Thyroid gland (tissue), 4 donors: ENCODE data around the gene UBL3. TPM values are rescaled to one million over a fixed set of nuclear protein-coding genes. Genes with fewer than 3 reads are reported as not detected.

Experiments
- DNase-seq, 2 donors: peaks; one replicate each; pipeline ENCODE4 v3.0.0-alpha.2; 2019
- H3K27ac ChIP-seq, 3 donors: fragments of 200-600 bp; sonication (generic); 1 replicate in 2 of 3; 2 replicates in 1 of 3; pipeline ENCODE4 v1.5.1; 2016 to 2019; ENCODE audit warnings: mild to moderate bottlenecking in 1 of 3, moderate library complexity in 1 of 3
- H3K27me3 ChIP-seq: fragments of 200-600 bp; sonication (generic); one replicate; pipeline ENCODE4 v1.5.1; 2019
- H3K36me3 ChIP-seq, 2 donors: fragments of 200-600 bp; sonication (generic); one replicate each; pipeline ENCODE4 v1.5.1; 2016 to 2019
- H3K4me1 ChIP-seq, 2 donors: fragments of 200-600 bp; sonication (generic); one replicate each; pipeline ENCODE4 v1.5.1; 2017 to 2019
- H3K4me3 ChIP-seq, 3 donors: fragments of 200-600 bp; sonication (generic); replicated peaks in 1 of 3; 1 replicate in 2 of 3; 2 replicates in 1 of 3; pipeline ENCODE4 v1.5.1; 2016; ENCODE audit warnings: mild to moderate bottlenecking in 1 of 3
- H3K9me3 ChIP-seq: fragments of 200-600 bp; sonication (generic); one replicate; pipeline ENCODE4 v1.5.1; 2017
- CTCF ChIP-seq, 6 experiments: fragments of 200-600 bp in 3 of 6; fragments of 450-650 bp in 3 of 6; sonication (generic) in 3 of 6; IDR thresholded peaks; one replicate each; pipeline ENCODE4 v1.5.1; 2016 to 2019; ENCODE audit warnings: antibody characterized with exemption in 6 of 6, mild to moderate bottlenecking in 2 of 6, inconsistent platforms in 1 of 6, moderate library complexity in 1 of 6
- POLR2A ChIP-seq, 2 donors: fragments of 450-650 bp; IDR thresholded peaks; one replicate each; pipeline ENCODE4 v1.6.1; 2017; ENCODE audit warnings: antibody characterized with exemption in 2 of 2, mild to moderate bottlenecking in 2 of 2, moderate library complexity in 1 of 2
- WGBS, 2 donors: methylation state at CpG; one replicate each; pipeline ENCODE4 v1.1.5; 2017; 5-methylcytosine and 5-hydroxymethylcytosine counted together
- intact Hi-C: fragments of 100-400 bp; cut with DNase I; formaldehyde crosslinking; loops from one replicate; pipeline ENCODE4 v1.15.1; 2023
- total RNA-seq, 4 donors: library from RNA; depleted of rRNA; stranded (reverse); fragments of >200 nt; gene quantifications; one replicate each; pipeline ENCODE4 v1.2.3, GENCODE V29; 2016

UBL3 gene
- total RNA-seq, 4 donors from 2014 or later, result 59.0 to 79.0 (median 65.1) TPM

GRCh38 chr13:29746148-29746677 lies 104.2 kb downstream of the UBL3 start:
- intact Hi-C loops, result no loop called here
- no peak for TF ChIP-seq CTCF (IDR thresholded peaks at IDR 0.05)
- TF ChIP-seq POLR2A (IDR thresholded peaks at IDR 0.05), result no peak
- DNase-seq, result no peak
- Histone ChIP-seq H3K27me3 (no peaks in the 10 kb centered on the region), H3K36me3 (no peaks in the 10 kb centered on the region), H3K4me1 (peaks cover 0 to 11% of the 10 kb centered on the region in 2 donors), H3K9me3 (no peaks in the 10 kb centered on the region), H3K27ac (no peak overlapping the region), H3K4me3 (no peak overlapping the region)
- WGBS, 2 donors, result 59% methylated on average over 6 of the region's 6 CpGs

DNA sequence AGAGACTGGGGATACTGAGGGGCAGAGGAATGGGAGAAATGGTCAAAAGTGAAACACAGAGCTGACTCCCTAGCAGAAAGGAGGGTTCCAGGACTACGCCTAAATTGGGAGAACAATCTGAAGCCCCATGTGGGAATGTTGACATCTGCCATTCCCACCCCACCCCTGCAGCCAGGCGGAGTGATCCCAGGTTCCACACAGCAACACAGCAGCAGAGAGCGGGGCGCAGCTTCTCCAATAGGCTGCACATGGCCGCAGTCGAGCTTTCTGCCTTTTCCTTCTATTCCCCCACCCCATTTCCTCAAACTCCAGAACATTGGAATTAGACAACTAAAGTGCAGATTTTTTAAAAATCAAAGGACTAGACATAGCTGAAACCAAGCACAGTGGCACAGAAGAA lies 104.7 kb downstream of the UBL3 start:
- Histone ChIP-seq H3K9me3 (no peaks in the 10 kb centered on the region), H3K4me1 (peaks cover 0 to 11% of the 10 kb centered on the region in 2 donors), H3K4me3 (no peak overlapping the region), H3K27ac (no peak overlapping the region), H3K27me3 (no peaks in the 10 kb centered on the region), H3K36me3 (no peaks in the 10 kb centered on the region)
- intact Hi-C loops, result no loop called here
- no peak for DNase-seq
- TF ChIP-seq POLR2A (IDR thresholded peaks at IDR 0.05) (no peak), CTCF (IDR thresholded peaks at IDR 0.05) (no peak)
- WGBS, 2 donors, result 92 to 94% methylated on average over 6 of the region's 6 CpGs

GRCh38 chr13:29743201-29743786 lies 107.1 kb downstream of the UBL3 start:
- 57 to 58% methylated on average over 16 of the region's 16 CpGs for WGBS, 2 donors
- H3K27me3 ChIP-seq, result no peaks in the 10 kb centered on the region

DNA sequence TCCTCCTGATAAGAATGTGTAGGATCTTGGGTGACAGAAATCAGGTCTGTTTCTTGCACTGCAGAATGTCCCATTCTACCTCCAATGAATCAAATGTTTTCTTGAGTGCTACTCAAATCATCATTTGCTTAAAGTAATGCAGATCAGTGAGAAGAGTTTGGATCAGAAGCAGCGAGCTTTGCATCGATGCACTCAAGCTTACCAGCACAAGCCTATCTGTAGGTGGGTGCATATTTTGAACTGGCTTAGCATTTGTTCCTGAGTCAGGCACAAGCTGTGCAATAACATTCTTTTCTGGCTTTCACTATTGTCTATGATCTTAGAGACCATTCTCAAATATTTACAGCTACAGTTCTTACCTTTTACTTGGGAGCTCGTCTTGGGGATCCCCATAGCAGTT lies 109.5 kb downstream of the UBL3 start:
- Histone ChIP-seq H3K4me3 (no peak overlapping the region), H3K9me3 (no peaks in the 10 kb centered on the region), H3K27ac (no peak overlapping the region), H3K4me1 (peaks cover 0 to 11% of the 10 kb centered on the region in 2 donors), H3K27me3 (no peaks in the 10 kb centered on the region), H3K36me3 (no peaks in the 10 kb centered on the region)
- TF ChIP-seq CTCF (IDR thresholded peaks at IDR 0.05), result no peak
- TF ChIP-seq POLR2A (IDR thresholded peaks at IDR 0.05), result no peak
- DNase-seq, result no peak
- 88 to 98% methylated on average over 3 of the region's 3 CpGs for WGBS, 2 donors
- intact Hi-C loops, result no loop called here

More at GRCh38 chr13:29743201-29743786, 107.1 kb downstream of the UBL3 start:
- no peaks in the 10 kb centered on the region for H3K9me3 ChIP-seq
- intact Hi-C loops, result no loop called here
- H3K27ac ChIP-seq, result no peak overlapping the region
- peaks cover 0 to 11% of the 10 kb centered on the region in 2 donors for H3K4me1 ChIP-seq
- no peak for TF ChIP-seq CTCF (IDR thresholded peaks at IDR 0.05)
- TF ChIP-seq POLR2A (IDR thresholded peaks at IDR 0.05), result no peak
- peak; percentile 19 to 23 for DNase-seq
- no peak overlapping the region for H3K4me3 ChIP-seq
- no peaks in the 10 kb centered on the region for H3K36me3 ChIP-seq

GRCh38 chr13:29737061-29737460 lies 113.4 kb downstream of the UBL3 start:
- no peak for DNase-seq
- Histone ChIP-seq H3K9me3 (no peaks in the 10 kb centered on the region), H3K27ac (no peak overlapping the region), H3K4me3 (no peak overlapping the region), H3K4me1 (no peaks in the 10 kb centered on the region), H3K36me3 (no peaks in the 10 kb centered on the region), H3K27me3 (no peaks in the 10 kb centered on the region)
- TF ChIP-seq POLR2A (IDR thresholded peaks at IDR 0.05), result no peak
- TF ChIP-seq CTCF (IDR thresholded peaks at IDR 0.05), result no peak
- WGBS, 2 donors, result 92 to 93% methylated on average over 5 of the region's 5 CpGs
- intact Hi-C loops, result no loop called here
